ENCODE measurements around the gene IL1R1. TPM values are rescaled to one million over a fixed set of nuclear protein-coding genes. Genes with fewer than 3 reads are reported as not detected.

The IL1R1 gene
- total RNA-seq, 4 donors from 2014 or later = 51.1 to 141 (median 70.9) TPM

DNA sequence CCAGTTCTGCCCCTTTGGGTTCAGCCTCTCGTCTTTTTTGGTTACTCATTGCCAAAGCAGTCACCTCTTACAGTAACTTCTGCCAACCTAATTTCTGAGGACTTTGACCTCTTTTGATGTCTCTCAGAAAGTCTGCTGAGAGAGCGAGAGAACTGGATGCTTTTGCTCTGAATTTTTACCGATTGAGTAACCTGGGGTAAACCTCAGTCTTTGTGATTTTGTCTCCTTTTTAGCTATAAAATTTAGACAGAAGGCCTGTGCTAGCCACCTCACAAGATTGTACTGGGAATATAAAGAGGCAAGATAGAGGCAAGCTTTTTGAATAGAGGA is 34.8 kb upstream of the IL1R1 start:
- ATAC-seq = no peak
- WGBS, 2 donors (ENCODE audit: low coverage in 1 of 2) = 55 to 87% methylated on average over 3 of the region's 3 CpGs
- H3K4me1 ChIP-seq = peaks cover 0 to 31% (median 5%) of the 10 kb centered on the region in 3 donors
- no peak overlapping the region for H3K4me3 ChIP-seq
- no peaks in the 10 kb centered on the region for H3K9me3 ChIP-seq
- H3K27me3 ChIP-seq = no peaks in the 10 kb centered on the region
- no peak for TF ChIP-seq POLR2A (IDR thresholded peaks at IDR 0.05)
- no peak for TF ChIP-seq POLR2AphosphoS5 (IDR thresholded peaks at IDR 0.05)
- TF ChIP-seq EP300 (IDR thresholded peaks at IDR 0.05) = no peak
- TF ChIP-seq, protein P1, sequence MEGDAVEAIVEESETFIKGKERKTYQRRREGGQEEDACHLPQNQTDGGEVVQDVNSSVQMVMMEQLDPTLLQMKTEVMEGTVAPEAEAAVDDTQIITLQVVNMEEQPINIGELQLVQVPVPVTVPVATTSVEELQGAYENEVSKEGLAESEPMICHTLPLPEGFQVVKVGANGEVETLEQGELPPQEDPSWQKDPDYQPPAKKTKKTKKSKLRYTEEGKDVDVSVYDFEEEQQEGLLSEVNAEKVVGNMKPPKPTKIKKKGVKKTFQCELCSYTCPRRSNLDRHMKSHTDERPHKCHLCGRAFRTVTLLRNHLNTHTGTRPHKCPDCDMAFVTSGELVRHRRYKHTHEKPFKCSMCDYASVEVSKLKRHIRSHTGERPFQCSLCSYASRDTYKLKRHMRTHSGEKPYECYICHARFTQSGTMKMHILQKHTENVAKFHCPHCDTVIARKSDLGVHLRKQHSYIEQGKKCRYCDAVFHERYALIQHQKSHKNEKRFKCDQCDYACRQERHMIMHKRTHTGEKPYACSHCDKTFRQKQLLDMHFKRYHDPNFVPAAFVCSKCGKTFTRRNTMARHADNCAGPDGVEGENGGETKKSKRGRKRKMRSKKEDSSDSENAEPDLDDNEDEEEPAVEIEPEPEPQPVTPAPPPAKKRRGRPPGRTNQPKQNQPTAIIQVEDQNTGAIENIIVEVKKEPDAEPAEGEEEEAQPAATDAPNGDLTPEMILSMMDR (IDR thresholded peaks at IDR 0.05) = no peak
- no peaks in the 10 kb centered on the region for H3K36me3 ChIP-seq
- H3K27ac ChIP-seq = no peak overlapping the region

DNA sequence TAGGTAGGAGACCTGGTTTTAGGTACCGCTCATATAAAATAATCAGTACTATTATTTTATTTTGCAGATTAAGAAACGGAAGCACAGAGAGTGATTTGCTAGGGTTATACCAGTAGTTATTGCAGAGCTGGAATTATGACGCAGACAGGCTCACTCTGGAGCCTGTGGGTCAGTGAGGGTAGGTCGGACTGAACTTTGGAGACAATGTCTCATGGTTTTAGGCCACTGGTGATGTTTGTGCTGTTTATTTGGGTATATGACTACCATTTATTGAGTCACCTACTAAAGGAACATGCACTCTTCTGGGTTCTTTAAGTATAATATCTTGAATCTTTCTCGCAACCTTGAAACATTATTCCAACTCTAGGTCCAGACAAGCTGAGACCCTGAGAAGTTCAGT is 33.5 kb upstream of the IL1R1 start:
- TF ChIP-seq POLR2AphosphoS5 (IDR thresholded peaks at IDR 0.05) = no peak
- TF ChIP-seq POLR2A (IDR thresholded peaks at IDR 0.05) = no peak
- TF ChIP-seq EP300 (IDR thresholded peaks at IDR 0.05) = no peak
- TF ChIP-seq, protein P1 (IDR thresholded peaks at IDR 0.05) = no peak
- Histone ChIP-seq H3K4me1 (peaks cover 0 to 21% (median 3%) of the 10 kb centered on the region in 3 donors), H3K27me3 (no peaks in the 10 kb centered on the region), H3K27ac (no peak overlapping the region), H3K4me3 (no peak overlapping the region), H3K36me3 (no peaks in the 10 kb centered on the region), H3K9me3 (no peaks in the 10 kb centered on the region)
- no peak for ATAC-seq
- 89 to 95% methylated on average over 5 of the region's 5 CpGs for WGBS, 2 donors (ENCODE audit: low coverage in 1 of 2)

DNA sequence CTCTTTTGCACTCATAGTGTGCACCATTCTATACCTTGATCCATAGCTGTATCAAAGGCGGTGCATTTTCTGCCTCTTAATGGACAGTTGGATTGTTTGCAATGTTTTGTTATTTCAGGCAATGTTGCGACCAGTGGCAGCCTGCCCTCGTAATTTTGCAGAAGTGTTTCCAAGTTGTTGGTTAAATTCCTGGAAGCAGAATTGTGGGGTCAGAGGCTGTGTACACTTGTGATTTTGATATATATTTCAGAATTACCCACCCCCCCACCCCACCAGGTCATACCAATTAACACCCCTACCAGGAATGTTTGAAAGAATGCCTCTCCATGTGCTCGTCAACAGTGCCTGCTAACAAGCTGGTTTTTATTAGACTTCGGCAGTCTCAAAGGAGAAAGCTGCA is 32.4 kb upstream of the IL1R1 start:
- no peaks in the 10 kb centered on the region for H3K36me3 ChIP-seq
- no peak overlapping the region for H3K27ac ChIP-seq
- ATAC-seq = no peak
- no peaks in the 10 kb centered on the region for H3K9me3 ChIP-seq
- peaks cover 0 to 14% (median 0%) of the 10 kb centered on the region in 3 donors for H3K4me1 ChIP-seq
- WGBS, 2 donors (ENCODE audit: low coverage in 1 of 2) = 48 to 61% methylated on average over 4 of the region's 5 CpGs
- H3K27me3 ChIP-seq = no peaks in the 10 kb centered on the region
- TF ChIP-seq POLR2A (IDR thresholded peaks at IDR 0.05) = no peak
- H3K4me3 ChIP-seq = no peak overlapping the region

DNA sequence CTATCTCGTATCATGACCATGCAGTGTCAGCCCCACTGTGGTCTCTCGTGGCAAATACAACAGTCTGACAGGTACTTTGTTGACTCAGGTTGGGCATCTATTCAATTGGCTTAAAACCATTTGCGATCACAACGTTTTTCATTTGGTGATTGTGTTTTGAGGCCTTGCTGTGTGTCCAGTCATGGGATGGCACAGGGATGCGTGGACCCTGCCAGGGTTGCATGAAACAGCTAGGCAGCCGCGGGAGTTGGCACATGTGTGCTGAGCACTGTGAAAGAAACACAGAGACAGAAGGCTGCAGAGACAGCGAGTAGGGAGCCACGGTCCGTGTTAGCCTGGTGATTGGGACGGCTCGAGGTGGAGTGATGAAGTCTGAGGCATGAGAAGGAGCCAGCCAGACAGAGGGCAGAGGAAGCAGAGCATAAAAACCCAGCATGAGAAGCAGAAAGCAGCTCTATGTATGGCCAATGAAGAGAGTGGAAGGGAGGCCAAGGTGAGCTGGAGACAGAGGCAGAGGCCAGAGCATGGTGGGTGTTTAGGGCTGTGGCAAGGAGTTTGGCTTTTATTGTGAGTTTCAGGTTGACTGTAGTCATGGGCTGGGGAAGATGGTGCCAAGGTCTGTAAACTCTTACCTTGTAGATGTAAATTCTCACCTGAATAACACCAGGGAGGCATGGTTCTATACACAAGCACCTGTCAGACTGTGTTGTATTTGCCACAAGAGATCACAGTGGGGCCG is 31.8 kb upstream of the IL1R1 start:
- H3K4me1 ChIP-seq = peaks cover 0 to 8% (median 0%) of the 10 kb centered on the region in 3 donors
- no peak overlapping the region for H3K4me3 ChIP-seq
- H3K27me3 ChIP-seq = no peaks in the 10 kb centered on the region
- no peaks in the 10 kb centered on the region for H3K36me3 ChIP-seq
- no peak for ATAC-seq
- WGBS, 2 donors (ENCODE audit: low coverage in 1 of 2) = 77 to 96% methylated on average over 4 to 6 of the region's 13 CpGs
- no peaks in the 10 kb centered on the region for H3K9me3 ChIP-seq
- H3K27ac ChIP-seq = no peak overlapping the region
- TF ChIP-seq EP300 (IDR thresholded peaks at IDR 0.05) = no peak
- TF ChIP-seq POLR2AphosphoS5 (IDR thresholded peaks at IDR 0.05) = no peak
- TF ChIP-seq, protein P1 (IDR thresholded peaks at IDR 0.05) = no peak
- no peak for TF ChIP-seq POLR2A (IDR thresholded peaks at IDR 0.05)

DNA sequence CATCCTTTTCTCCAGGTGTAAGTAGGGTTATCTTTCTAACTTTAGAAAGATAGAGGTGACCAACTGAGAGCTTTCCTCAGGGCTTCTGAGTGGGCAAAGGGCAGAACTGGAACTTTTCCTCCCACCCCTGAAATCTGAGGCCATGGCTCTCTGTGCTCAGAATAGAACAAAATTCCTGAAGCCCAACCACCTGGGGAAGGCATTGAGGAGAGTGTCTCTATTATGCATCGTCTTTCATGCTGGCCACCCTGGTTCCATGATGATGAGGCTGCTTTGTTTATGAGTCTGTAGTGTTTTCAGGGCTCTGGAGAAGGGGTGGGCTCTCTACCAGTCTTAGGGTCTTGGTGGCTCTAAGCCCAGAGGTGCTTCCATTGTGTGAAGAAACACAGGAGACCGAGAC is 30.7 kb upstream of the IL1R1 start:
- Histone ChIP-seq H3K36me3 (no peaks in the 10 kb centered on the region), H3K27ac (no peak overlapping the region), H3K27me3 (no peaks in the 10 kb centered on the region), H3K9me3 (no peaks in the 10 kb centered on the region), H3K4me1 (no peaks in the 10 kb centered on the region), H3K4me3 (no peak overlapping the region)
- 0 to 70% methylated on average over 1 to 2 of the region's 2 CpGs for WGBS, 2 donors (ENCODE audit: low coverage in 1 of 2)
- ATAC-seq = no peak
- no peak for TF ChIP-seq POLR2A (IDR thresholded peaks at IDR 0.05)
- TF ChIP-seq, protein P1 (IDR thresholded peaks at IDR 0.05) = no peak
